Placental epithelial cell (primary cell): Measurements from ENCODE around the gene ZNF221. TPM values are rescaled to one million over a fixed set of nuclear protein-coding genes. Genes with fewer than 3 reads are reported as not detected.

Experiments
- small RNA-seq: library from RNA; depleted of rRNA; stranded (forward); fragments of <200 nt; gene quantifications from one replicate; pipeline ENCODE3, GENCODE V24; 2012
- total RNA-seq: library from RNA; depleted of rRNA; stranded (reverse); fragments of >200 nt; gene quantifications from 2 replicates; pipeline ENCODE4 v1.2.3, GENCODE V29; 2012

ZNF221 gene
- 7.0 and 7.9 TPM in 2 replicates for total RNA-seq

DNA sequence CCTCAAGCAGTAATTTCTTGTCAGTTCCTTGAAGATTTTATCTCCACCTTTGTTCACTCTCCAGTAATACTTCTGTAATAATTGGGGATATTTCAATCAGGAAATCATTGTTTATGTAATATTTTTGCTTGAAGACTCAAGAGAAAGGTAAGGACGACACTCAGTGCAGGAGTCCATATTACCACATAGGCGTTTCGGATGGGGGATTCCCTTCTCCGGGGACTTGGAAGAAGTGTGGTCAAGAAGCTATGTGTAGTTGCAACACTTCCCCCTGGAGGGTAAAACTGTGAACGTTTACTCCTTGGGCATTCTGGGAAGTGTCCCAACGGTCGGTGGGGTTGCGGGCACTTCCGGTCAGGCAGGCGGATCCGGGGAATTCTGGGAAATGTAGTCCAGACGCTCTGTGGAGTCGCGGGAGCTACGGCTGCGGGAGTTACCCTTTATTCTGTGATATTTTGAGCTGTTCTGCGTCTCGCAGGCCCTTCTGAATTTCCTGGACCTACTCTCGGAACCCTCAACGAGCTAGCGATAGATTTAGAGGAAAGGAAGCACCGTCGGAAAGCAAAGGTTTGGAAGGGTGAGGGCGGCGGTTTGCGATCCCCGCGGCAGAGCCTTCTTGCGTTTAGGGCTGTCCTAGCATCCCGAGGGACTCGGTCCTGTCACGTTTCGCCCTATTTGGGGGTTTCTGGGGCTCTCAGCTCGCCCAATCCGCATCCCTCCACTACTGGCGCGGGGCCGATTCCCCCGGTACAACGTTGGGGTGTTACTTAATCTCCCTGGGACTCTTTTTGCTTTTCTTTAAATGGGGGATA is at the start of gene ZNF221:
ZNF221 (plus strand) TSS at position 395 of the 812 bp plus-strand sequence. CDS start 11,499 bp downstream, outside the sequence.

DNA sequence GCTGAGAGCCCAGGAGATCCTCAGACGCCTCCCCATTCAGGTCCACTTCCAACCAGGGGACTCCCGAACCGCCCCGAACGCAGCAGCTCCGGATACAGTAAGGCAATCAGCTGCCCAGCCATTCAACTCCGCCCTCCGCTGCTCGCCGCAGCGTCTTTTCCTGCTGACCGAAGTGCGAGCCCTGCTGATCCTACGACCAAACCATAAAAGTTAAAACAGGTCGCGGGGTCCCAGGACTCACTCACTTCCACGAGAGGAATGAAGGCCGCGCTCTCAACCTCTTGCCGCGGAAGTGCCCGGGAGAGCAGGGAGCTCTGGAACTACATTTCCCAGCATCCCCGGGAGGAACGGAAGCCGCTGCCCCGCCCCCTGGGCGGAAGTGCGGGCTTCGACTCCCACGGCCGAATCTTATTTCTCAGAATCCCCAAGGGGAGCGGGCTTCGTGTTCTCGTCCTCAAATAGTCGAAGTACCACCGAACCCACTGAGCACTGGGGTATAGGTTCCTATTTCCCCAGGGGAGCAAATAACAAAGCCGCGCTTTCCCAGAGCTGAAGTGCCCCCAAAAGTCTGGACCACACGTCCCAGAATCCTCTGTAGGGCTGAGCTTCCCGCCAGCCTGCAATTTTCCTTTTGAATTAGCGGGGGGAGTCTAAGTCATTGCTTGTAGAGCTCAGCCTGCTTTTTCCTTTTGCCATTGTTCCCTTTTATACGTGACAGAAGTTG is 15.9 kb upstream of the ZNF221 start, which contains the start of gene ZNF45:
ZNF45 (minus strand) TSS at position 298 of the 724 bp plus-strand sequence. CDS start 13,097 bp downstream, outside the sequence.

DNA sequence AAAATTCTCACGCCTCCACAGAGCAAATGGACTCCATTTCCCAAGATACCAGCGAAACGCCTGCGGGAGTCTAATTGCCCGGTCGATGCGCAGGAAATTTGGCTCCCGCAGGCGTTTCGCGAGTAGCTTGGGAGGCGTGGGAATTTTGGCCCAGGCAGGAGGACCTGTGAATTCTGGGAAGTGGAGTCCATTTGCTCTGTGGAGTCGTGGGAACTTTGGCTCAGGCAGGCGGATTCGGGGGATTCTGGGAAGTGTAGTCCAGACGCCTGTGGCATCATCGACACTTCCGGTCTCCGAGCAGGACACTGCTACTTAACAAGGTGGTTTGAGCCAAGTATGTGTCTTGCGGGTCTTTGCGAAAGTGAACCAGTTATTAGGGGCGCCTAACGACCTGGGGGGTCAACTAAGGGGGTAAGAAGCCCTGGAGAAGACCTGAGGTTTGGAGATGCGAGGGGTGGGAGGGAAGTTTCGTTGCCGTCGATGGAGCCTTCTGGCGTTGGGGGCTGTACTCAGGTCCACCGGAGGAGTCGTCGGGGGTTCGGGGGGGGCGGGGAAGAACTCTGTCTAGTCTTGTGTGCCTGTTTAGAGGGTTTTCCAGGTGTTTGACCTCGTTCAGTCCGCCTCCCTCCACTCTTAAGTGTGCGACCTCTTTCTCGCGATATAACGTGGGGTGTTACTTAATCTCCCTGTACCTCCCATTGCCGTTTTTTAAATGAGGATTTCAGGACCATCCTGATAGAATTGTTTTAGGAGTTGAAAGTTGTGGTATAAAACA is 33.1 kb downstream of the ZNF221 start, which contains the start of gene ZNF155:
ZNF155 (plus strand) TSS at position 277 of the 775 bp plus-strand sequence. CDS start 4,356 bp downstream, outside the sequence.

DNA sequence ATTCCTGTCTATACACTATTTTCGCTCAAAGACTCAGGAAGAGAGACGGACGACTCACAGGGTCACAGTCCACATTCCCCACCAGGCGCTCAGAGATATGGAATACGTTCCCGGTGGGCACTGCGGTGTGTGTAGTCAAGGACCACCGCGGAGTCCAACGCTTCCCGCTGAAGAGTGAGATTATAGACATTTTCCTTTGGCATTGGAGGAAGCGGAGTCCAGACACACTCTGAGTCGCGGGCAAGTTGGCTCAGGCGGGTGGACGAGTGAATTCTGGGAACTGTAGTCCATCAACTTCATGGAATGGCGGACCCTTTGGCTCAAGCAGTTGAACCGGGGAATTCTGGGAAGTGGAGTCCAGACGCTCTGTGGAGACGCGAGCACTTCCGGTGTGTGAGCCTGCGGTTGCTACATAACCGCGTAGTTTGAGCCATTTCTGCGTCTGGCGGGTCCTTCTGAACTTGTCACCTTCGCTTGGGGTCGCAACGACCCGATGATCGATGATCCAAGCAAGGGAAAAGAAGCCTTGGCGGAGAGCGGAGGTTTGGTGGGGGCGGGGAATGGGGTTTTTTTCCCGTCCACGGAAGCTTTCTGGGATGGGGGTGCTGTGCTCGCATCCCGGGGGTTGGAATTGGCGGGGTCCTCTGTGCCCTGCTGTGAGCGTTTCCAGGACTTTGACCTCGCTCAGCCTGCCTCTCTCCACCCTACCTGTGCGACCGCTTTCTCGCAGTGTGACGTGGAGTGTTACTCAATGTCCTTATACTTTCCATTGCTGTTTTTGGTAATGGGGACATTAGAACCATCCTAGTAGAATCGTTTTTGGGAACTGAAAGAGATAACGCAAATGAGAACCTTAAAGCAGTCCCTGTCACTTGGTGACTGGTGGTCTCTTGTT is 51.8 kb downstream of the ZNF221 start, which contains the start of gene ZNF230:
ZNF230 (plus strand) TSS at position 392 of the 895 bp plus-strand sequence. CDS start 4,122 bp downstream, outside the sequence.

Small RNAs within 50 kb of the gene (small RNA-seq; reads per million reads assigned to genes)
- not detected for gene AC006213.5

Other genes starting within 250 kb of the ZNF221 start
- gene IRGC, start 235.2 kb upstream of the ZNF221 start, total RNA-seq, result not detected in 2 replicates
- gene SMG9, start 196.3 kb upstream of the ZNF221 start, total RNA-seq, result 17.5 and 27.1 TPM in 2 replicates
- 85.2 and 95.4 TPM in 2 replicates for gene KCNN4, start 170.3 kb upstream of the ZNF221 start, total RNA-seq
- 10.8 and 12.2 TPM in 2 replicates for gene LYPD5, start 148.8 kb upstream of the ZNF221 start, total RNA-seq
- 14.7 and 18.8 TPM in 2 replicates for gene ZNF283, start 123.9 kb upstream of the ZNF221 start, total RNA-seq
- 1.4 and 4.3 TPM in 2 replicates for gene ZNF404, start 67.3 kb upstream of the ZNF221 start, total RNA-seq
- 14.3 and 18.1 TPM in 2 replicates for gene ZNF45, start 15.9 kb upstream of the ZNF221 start, total RNA-seq
- 6.3 and 7.1 TPM in 2 replicates for gene ZNF155, start 33.0 kb downstream of the ZNF221 start, total RNA-seq
- 3.6 and 7.1 TPM in 2 replicates for gene ZNF230, start 51.7 kb downstream of the ZNF221 start, total RNA-seq
- 4.3 and 6.0 TPM in 2 replicates for gene ZNF222, start 74.2 kb downstream of the ZNF221 start, total RNA-seq
- 7.5 and 7.9 TPM in 2 replicates for gene ZNF223, start 100.8 kb downstream of the ZNF221 start, total RNA-seq
- gene ZNF284, start 120.9 kb downstream of the ZNF221 start, total RNA-seq, result 4.8 and 5.1 TPM in 2 replicates
- 26.7 and 40.0 TPM in 2 replicates for gene ZNF224, start 143.1 kb downstream of the ZNF221 start, total RNA-seq
- gene ZNF225, start 162.2 kb downstream of the ZNF221 start, total RNA-seq, result 4.4 and 8.6 TPM in 2 replicates
- gene ZNF234, start 190.3 kb downstream of the ZNF221 start, total RNA-seq, result 11.0 and 13.7 TPM in 2 replicates
- 12.0 and 26.7 TPM in 2 replicates for gene ZNF226, start 213.9 kb downstream of the ZNF221 start, total RNA-seq